Suprapubic skin (tissue), 4 donors: ENCODE results near the gene THAP3. TPM values are rescaled to one million over a fixed set of nuclear protein-coding genes. Genes with fewer than 3 reads are reported as not detected.
"Not testable (repeated sequence)": the region's sequence is repeated elsewhere in the genome, so short reads cannot be mapped to it uniquely, and the experiment has no call there.

ENCODE experiments used
- DNase-seq, 2 donors: peaks; one replicate each; pipeline ENCODE4 v3.0.0-alpha.2; 2019; ENCODE audit warnings: low spot score in 2 of 2
- H3K27ac ChIP-seq: fragments of 200-600 bp; sonication (generic); one replicate; pipeline ENCODE4 v1.5.1; 2019
- H3K27me3 ChIP-seq: fragments of 200-600 bp; sonication (generic); one replicate; pipeline ENCODE4 v1.5.1; 2019
- H3K36me3 ChIP-seq: fragments of 200-600 bp; sonication (generic); one replicate; pipeline ENCODE4 v1.5.1; 2019
- H3K4me1 ChIP-seq: fragments of 200-600 bp; sonication (generic); one replicate; pipeline ENCODE4 v1.5.1; 2019
- H3K4me3 ChIP-seq: fragments of 200-600 bp; sonication (generic); one replicate; pipeline ENCODE4 v1.5.1; 2019; ENCODE audit warnings: mild to moderate bottlenecking
- H3K9me3 ChIP-seq: fragments of 200-600 bp; sonication (generic); one replicate; pipeline ENCODE4 v1.5.1; 2019
- EP300 ChIP-seq: sonication (generic); formaldehyde crosslinking; IDR thresholded peaks from one replicate; pipeline ENCODE4 v1.6.1; 2017; ENCODE audit warnings: antibody characterized with exemption
- POLR2A ChIP-seq, 2 donors: fragments of 450-650 bp; IDR thresholded peaks; one replicate each; pipeline ENCODE4 v1.6.1; 2017; ENCODE audit warnings: antibody characterized with exemption in 2 of 2, mild to moderate bottlenecking in 2 of 2, moderate library complexity in 2 of 2
- POLR2AphosphoS5 ChIP-seq, 3 donors: sonication (generic); formaldehyde crosslinking; IDR thresholded peaks; one replicate each; pipeline ENCODE4 v1.6.1; 2017; ENCODE audit warnings: antibody characterized with exemption in 3 of 3
- WGBS: methylation state at CpG from one replicate; pipeline ENCODE4 v1.1.5; 2018; 5-methylcytosine and 5-hydroxymethylcytosine counted together
- total RNA-seq, 4 donors: library from RNA; depleted of rRNA; stranded (reverse); fragments of >200 nt; gene quantifications; one replicate each; pipeline ENCODE4 v1.1.0, GENCODE V29; 2016
- TF ChIP-seq, protein P1 (sequence below), 2 donors: fragments of 200-600 bp in 1 of 2; fragments of 450-650 bp in 1 of 2; sonication (generic) in 1 of 2; IDR thresholded peaks; one replicate each; pipeline ENCODE4 v1.5.1; 2016 to 2019; ENCODE audit warnings: antibody characterized with exemption in 2 of 2, mild to moderate bottlenecking in 1 of 2, moderate library complexity in 1 of 2

Gene THAP3
- total RNA-seq, 4 donors from 2014 or later = 13.2 to 31.8 (median 24.8) TPM

DNA sequence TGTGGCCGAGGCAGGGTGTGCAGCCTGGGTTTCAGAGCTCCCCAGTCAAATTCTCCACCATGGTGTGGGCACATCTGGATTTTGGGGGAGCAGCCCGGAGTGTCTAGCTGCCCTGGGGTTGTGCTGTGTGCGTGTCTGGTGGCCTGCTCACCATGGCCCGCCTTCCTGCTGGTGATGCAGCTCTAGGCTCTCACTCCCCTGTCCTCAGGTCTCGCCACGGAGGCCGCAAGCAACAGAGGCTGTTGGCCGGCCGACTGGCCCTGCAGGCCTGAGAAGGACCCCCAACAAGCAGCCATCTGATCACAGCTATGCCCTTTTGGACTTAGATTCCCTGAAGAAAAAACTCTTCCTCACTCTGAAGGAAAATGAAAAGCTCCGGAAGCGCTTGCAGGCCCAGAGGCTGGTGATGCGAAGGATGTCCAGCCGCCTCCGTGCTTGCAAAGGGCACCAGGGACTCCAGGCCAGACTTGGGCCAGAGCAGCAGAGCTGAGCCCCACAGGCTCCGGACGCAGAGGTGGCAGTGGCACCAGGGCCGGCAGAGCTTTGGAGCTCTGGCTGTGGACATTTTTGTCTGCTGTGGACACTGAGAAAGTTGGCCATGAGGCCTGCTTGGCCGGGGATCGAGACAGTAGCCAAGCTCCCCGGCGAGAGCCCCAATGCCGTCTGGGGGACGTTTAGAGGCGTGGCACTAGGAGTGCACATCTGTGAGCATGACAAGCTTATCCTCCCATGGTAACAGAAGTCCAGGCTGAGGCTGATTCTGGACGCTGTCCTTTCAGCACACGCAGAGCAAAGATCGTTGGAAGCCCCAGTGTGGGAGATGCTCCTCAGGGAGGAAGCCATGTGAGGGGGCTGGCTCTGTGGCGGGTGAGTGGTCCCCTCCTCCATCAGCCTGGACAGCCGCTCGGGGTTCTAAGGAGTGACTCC, 8.2 kb downstream of the THAP3 start:
- no peak overlapping the region for H3K4me3 ChIP-seq
- H3K4me1 ChIP-seq = peaks cover 3% of the 10 kb centered on the region
- TF ChIP-seq POLR2A (IDR thresholded peaks at IDR 0.05) = no peak
- TF ChIP-seq, protein P1, sequence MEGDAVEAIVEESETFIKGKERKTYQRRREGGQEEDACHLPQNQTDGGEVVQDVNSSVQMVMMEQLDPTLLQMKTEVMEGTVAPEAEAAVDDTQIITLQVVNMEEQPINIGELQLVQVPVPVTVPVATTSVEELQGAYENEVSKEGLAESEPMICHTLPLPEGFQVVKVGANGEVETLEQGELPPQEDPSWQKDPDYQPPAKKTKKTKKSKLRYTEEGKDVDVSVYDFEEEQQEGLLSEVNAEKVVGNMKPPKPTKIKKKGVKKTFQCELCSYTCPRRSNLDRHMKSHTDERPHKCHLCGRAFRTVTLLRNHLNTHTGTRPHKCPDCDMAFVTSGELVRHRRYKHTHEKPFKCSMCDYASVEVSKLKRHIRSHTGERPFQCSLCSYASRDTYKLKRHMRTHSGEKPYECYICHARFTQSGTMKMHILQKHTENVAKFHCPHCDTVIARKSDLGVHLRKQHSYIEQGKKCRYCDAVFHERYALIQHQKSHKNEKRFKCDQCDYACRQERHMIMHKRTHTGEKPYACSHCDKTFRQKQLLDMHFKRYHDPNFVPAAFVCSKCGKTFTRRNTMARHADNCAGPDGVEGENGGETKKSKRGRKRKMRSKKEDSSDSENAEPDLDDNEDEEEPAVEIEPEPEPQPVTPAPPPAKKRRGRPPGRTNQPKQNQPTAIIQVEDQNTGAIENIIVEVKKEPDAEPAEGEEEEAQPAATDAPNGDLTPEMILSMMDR (IDR thresholded peaks at IDR 0.05) = no peak
- TF ChIP-seq EP300 = no peak
- no peak for TF ChIP-seq POLR2AphosphoS5 (IDR thresholded peaks at IDR 0.05)
- no peak for DNase-seq
- H3K27me3 ChIP-seq = no peaks in the 10 kb centered on the region
- 90% methylated on average over 19 of the region's 30 CpGs for WGBS
- H3K27ac ChIP-seq = no peak overlapping the region
- H3K9me3 ChIP-seq = no peaks in the 10 kb centered on the region
- peaks cover 93% of the 10 kb centered on the region for H3K36me3 ChIP-seq

DNA sequence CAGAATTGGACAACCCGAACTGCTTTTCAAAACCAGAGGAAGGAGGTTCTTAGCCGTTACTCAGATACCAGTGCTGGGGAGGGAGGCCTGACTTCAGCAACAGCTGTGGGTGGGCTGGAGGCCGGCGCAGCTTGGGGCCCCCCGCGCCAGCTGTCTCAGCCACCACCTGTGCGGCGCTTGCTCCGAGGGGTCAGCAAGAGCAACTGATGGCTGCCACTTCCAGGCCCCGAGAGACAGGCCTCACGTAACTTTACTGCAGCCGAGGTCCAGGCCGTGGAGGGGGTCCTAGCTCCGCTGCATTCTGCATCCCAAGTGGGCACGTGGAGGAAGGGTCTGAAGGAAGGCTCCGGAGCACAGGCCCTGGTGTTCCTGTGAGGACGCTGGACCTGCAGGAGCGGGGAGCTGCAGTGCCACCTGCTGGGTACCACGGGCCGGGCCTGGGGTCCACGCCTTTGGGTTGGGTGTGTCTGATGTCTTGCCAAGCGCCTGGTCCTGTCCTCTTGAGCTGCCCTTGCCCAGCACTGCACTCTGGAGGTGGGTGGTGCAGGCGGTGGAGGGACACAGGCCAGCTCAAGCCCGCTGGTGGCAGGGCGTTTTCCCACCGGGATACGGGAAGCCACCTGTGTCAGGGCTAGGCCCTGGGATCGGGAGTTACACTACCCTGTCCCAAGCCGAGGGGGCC, 9.8 kb downstream of the THAP3 start:
- Histone ChIP-seq H3K27ac (no peak overlapping the region), H3K9me3 (no peaks in the 10 kb centered on the region), H3K36me3 (peaks cover 83% of the 10 kb centered on the region), H3K4me3 (no peak overlapping the region), H3K4me1 (peaks cover 5% of the 10 kb centered on the region), H3K27me3 (no peaks in the 10 kb centered on the region)
- no peak for TF ChIP-seq EP300
- TF ChIP-seq, protein P1 (IDR thresholded peaks at IDR 0.05) = peak in 1 of 2 donors; percentile 39
- no peak for TF ChIP-seq POLR2A (IDR thresholded peaks at IDR 0.05)
- TF ChIP-seq POLR2AphosphoS5 (IDR thresholded peaks at IDR 0.05) = no peak
- no peak for DNase-seq
- WGBS = 80% methylated on average over 13 of the region's 29 CpGs

DNA sequence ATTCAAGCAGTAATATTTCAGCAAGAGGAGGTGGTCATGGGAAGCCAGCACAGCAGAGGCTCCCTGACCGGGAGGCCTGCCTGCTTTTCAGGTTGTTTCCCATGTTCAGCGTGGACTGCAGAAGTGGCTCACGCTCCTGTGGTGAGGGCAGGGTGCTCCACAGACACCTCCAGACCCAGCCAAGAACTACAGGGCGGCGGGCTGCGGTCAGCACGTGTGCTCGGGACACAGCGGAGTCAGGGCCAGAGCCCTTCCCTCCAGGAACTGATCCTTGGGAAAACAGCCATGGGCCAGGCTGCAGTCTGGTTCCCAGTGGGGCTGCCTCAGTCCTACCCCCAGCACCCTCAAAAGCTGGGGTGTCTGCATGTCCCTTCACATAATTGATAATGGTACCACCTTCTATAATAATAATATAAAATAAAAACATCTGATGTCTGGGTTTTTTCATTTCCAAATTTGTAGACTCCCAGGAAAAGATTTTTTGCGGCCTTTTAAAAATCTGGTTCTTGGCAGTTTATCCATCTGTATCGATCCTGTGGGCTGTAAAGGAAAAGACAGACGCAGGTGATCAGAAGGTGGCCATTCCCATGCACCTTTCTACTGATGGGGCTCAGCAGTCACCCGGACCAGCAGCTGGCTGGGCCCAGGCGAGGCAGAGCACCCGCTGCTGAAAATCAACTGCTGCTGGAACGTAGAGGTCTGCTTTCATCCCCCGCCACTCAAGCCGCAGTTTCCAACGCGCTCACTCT, 10.7 kb downstream of the THAP3 start:
- no peaks in the 10 kb centered on the region for H3K9me3 ChIP-seq
- peaks cover 5% of the 10 kb centered on the region for H3K4me1 ChIP-seq
- peaks cover 83% of the 10 kb centered on the region for H3K36me3 ChIP-seq
- TF ChIP-seq, protein P1 (IDR thresholded peaks at IDR 0.05) = no peak
- TF ChIP-seq POLR2A (IDR thresholded peaks at IDR 0.05) (no peak), POLR2AphosphoS5 (IDR thresholded peaks at IDR 0.05) (no peak), EP300 (no peak)
- WGBS = 97% methylated on average over 11 of the region's 20 CpGs
- H3K27me3 ChIP-seq = no peaks in the 10 kb centered on the region
- no peak overlapping the region for H3K4me3 ChIP-seq
- no peak for DNase-seq
- no peak overlapping the region for H3K27ac ChIP-seq

DNA sequence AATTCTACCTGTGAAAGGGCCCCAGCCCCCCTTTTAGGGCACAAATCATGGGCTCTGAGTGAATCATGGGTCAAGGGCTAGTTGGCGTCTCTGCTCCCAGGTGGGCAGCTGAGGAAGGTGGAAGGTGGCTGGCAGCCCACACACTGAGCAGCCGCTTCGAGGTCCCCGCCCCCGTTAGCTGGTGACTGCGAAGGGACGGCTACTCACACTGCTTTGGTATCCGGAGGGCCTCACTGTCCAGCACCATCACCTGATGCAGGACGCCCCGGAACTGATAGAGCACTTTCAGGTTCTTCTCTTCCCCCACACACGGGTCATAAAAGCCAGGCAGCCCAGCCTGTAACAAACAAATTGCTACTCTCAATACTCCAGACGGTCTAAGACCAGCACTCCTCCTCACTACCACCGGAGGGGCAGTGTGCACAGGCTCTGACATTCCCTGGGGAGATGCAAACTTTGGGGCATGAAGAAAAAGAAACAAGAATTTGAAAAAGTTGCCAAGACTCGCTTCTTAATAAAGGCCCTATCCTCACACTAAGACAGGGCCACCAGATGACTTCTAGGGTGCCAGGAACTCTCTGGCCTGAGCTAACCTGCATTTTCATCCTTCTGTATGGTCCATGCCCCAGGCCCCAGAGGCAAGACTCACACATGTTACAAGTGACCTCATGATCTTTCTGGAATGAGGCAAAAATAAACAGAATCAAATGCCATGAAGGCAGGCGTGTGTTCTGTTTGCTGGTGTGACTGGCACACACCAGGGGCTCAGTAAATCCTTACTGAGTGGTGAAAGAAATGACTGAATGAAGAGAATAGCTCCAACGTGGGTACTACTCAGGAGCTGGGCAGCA, 11.5 kb downstream of the THAP3 start:
- 83% methylated on average over 7 of the region's 16 CpGs for WGBS
- Histone ChIP-seq H3K27ac (no peak overlapping the region), H3K4me1 (peaks cover 5% of the 10 kb centered on the region), H3K4me3 (no peak overlapping the region), H3K36me3 (peaks cover 83% of the 10 kb centered on the region), H3K27me3 (no peaks in the 10 kb centered on the region), H3K9me3 (no peaks in the 10 kb centered on the region)
- TF ChIP-seq EP300 (no peak), POLR2A (IDR thresholded peaks at IDR 0.05) (no peak), POLR2AphosphoS5 (IDR thresholded peaks at IDR 0.05) (no peak)
- TF ChIP-seq, protein P1 (IDR thresholded peaks at IDR 0.05) = no peak
- DNase-seq = no peak

DNA sequence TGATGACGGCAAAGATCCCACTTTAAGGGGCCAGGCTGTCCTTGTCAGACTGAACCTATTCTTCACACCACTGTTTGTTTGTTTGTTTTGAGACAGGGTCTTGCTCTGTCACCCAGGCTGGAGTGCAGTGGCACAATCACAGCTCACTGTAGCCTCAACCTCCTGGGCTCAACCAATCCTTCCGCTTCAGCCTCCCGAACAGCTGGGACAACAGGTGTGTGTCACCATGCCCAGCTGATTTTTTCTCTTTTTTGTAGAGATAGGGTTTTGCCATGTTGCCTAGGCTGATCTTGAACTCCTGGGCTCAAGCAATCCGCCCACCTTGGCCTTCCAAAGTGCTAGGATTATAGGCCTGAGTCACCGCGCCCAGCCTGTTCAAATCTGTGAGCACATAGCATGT, 12.1 kb downstream of the THAP3 start:
- not testable (repeated sequence) for H3K27ac ChIP-seq, H3K4me3 ChIP-seq, H3K9me3 ChIP-seq, H3K27me3 ChIP-seq, DNase-seq, H3K4me1 ChIP-seq
- peaks cover 85% of the 10 kb centered on the region for H3K36me3 ChIP-seq
- WGBS = 93% methylated on average over 6 of the region's 6 CpGs
